Stimulated activated CD4-positive, alpha-beta T cell treated with anti-CD3 and anti-CD28 coated beads, Interleukin-1b, Interleukin-23, amount 100 ng/mL, for 24 hours (primary cell): ENCODE data around the gene CDK16.

Experiments used
- DNase-seq, 4 experiments: peaks; one replicate each; pipeline ENCODE4 v3.0.0-alpha.2; 2020; ENCODE audit warnings: low read depth in 4 of 4, low spot score in 1 of 4

Gene CDK16

DNA sequence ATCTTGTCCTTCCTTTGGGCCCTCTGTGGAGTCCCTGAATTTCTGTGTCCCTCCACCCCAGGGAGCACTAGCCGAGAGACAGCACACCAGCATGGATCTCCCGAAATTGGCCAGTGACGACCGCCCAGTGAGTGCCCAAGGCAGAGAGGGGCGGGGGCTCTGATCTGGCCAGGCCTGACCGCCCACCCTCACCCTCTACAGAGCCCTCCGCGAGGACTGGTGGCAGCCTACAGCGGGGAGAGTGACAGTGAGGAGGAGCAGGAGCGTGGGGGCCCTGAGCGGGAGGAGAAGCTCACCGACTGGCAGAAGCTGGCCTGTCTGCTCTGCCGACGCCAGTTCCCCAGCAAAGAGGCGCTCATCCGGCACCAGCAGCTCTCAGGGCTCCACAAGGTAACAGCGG, 33.2 kb upstream of the CDK16 start:
- DNase-seq = no peak

DNA sequence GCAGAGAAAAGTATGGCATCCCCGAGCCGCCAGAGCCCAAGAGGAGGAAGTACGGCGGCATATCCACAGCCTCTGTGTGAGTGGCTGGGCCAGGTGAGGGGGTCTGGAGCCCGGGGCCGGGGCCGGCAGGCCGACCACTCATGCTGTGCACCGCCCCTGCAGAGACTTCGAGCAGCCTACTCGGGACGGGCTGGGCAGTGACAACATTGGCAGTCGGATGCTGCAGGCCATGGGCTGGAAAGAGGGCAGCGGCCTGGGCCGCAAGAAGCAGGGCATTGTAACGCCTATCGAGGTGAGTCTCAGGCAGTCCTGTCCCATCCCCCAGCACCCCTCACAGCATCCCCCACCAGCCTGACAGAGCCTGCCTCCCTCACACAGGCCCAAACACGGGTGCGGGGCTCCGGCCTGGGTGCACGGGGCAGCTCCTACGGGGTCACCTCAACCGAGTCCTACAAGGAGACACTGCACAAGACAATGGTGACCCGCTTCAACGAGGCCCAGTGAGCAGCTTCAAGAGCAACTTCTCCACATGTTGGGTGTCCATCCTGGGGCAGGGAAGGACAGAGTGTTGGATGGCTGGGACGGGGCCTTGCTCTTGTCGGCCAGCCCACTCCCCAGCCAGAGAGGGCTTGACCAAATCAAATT, 32.3 kb upstream of the CDK16 start:
- DNase-seq = no peak

DNA sequence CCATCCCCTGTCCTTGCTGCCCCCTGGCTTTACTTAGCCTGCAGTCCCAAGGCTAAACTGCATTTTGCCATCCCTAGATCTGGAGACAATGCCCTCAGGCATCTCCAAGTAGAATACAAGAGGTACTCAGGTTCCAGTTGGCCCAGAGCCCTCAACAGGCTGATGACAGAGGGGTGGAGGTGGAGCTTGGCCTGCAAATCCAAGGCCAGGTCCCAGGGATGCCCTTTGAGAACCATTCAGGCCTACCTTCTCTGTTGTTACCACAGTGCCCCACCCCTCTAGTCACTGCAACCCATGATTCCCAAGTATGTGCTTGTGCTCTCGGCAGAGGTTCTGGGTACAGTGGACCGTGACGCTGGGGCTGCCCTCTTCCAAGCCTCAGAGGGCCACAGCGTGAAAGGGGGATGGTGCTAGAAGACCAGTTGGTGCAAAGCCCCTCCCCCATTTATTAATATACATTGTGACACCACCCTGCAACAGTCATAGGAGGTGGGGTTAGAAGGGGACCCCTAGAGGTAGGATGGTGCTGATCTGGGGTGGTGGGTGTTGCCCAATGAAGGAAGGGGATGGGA, 31.3 kb upstream of the CDK16 start:
- DNase-seq = no peak

DNA sequence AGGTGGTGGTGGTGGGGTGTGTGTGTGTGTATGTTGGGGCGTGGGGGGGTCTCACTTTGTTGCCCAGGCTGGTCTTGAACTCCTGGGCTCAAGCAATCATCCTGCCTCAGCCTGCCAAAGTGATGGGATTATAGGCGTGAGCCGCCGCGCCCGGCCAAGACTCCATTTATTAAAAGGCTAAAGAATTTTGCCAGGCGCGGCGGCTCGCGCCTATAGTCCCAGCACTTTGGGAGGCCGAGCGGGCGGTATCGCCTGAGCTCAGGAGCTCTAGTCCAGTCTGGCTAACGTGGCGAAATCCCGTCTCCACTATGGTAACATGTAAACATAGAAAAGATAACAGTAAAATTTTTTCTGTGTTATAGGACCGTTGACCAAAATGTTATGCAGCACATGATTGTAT, 28.6 kb upstream of the CDK16 start:
- no peak for DNase-seq

DNA sequence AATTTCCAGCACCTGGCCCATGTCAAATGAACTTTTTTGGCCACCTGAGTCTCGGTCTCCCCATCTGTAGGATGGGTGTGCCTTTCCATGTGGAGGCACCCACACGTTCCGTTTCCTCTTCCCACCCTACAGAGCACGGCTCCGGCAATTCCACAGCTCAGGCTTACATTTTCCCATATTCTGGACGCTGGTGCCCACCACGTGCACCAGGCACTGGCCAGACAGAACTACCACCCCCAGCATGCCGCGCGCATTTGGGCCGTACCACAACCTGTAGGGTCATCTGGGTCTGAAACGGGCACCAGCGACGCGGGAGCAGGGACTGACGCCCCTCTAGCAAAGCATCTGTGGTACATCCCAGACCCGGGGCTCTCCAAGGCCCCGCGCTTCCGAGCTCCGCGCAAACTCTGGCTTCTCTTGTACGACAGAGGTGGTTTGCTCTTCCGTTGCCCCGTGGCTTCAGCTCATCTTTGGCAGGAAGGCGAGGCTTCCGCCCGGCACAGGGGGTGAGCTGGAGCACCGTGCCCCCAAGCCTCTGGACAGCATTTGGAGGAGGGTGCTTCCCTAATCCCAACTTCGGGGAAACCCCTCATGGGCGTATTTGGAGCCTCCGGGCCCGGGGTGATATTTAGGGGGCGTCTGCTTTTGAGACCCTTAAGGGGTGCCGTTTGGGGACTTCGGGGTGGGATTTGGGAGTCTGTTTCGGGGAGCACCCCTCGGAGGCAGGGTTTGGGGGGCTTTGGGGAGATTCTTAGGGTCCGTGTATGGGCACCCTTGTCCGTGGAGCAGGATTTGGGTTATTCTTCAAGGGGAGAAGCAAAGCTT, 27.8 kb upstream of the CDK16 start:
- DNase-seq = peak; percentile 50 to 73 (median 59)

DNA sequence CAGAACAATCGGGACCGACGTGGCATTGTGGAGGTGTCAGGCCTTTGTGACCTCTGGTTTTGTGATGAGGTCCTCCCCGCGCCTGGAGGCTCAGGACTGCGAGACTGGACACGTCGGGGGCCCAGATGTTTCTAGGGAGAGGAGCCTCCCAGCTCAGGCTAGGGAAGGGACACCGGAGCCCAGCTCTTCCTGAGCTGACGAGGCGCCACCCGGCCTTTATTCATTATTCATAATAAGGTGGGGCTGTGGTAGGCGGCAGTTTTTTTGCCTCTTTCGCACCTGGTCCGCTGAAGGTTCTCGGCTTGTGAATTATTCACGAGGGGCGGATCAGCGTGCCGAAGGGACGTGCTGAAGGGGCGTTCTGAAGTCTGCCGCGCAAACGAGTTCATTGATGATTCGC, 27.1 kb upstream of the CDK16 start:
- peak in 2 of 4 experiments; percentile 29 to 40 for DNase-seq

DNA sequence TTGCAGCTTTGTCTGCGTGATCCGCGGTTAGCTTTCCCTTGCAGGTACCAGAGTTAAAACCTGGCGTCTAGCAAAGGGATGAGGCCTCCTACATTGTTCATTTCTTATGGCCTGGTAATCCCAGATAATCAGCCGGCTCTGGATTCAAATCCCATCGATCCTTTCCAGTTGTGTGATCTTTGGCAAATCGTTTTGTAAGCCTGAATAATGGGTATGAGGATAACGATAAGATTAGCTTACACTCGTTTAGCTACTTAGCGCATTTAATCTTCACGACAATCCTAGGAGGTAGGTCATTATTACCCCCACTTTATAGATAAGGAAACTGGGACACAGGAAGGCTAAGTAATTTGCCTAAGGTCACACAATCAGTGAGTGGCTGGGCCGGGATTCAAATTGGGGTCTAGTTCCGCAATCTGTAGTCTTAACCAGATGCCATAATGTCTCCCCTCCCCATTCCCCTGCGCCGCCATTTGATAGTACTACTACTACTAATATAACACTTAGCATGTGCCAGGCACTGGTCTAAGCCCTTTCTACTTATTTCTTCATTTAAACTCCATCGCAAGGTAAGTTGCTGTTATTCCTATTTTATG, 26.6 kb upstream of the CDK16 start:
- no peak for DNase-seq

DNA sequence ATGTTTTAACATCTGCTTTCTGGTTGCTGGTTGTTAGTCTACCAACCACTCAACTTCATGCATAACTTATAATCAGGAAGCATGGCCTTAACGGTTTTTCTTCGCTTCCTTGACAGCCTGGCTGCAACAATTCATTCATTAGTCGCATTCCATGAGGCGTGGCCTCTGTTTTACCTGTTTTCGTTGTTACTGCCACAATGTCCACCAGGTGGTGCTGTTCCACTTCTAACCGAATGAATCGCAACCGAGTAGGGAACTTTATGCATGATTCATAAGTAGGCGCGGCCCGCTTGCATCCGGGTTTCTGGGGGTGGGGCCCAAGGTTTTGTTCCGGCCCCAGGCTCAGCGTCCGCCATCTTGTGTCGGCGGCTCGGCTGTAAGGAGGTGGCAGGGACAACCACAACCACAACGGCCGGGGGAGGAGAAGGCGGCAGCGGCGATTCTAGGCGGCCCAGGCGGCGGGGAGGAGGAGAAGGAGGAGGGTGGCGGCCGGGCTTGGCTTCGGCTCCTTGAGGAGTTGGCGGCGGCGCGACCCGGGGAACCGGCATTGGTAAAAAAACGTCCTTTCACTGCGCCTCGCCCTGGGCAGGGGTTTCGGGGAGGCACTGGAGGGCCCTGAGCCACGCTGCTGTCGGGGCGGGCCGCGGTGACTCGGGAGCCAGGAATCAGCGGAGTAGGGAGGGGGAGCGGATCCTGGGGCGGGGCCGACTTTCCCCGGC, 24.8 kb upstream of the CDK16 start, which contains the start of gene UBA1:
Gene UBA1 (plus strand): TSS at position 355 of the 719 bp plus-strand sequence. CDS start 4,974 bp downstream, outside the sequence.
- peak; percentile 78 to 97 (median 83) for DNase-seq

DNA sequence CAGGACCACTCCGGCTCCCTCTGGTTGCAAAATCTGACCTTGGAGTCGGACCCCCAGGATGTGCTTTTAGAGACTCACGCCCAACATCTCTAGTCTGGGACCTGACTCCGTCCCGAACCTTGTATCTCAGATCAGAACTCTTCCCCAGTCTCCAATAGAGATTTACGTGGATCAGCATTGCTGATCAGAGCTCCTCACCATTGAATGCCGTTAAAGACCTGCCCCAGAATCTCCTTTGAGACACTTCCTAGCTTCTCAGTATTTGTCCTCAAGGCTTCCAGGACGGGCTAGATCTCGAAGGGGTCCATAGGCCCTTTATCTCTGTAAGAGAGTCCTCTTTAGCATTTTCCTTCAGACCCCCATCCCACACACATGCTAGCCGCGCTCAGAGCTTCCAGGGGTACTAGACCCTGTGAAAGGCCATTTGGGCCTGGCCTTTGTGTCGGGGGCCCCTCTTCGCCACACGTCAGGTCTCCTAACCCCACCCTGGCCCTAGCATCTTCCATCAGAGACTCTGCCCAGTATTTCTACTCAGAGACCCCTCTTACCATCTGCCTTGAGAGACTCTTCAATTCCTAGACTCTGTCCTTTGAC, 24.2 kb upstream of the CDK16 start:
- DNase-seq = no peak

DNA sequence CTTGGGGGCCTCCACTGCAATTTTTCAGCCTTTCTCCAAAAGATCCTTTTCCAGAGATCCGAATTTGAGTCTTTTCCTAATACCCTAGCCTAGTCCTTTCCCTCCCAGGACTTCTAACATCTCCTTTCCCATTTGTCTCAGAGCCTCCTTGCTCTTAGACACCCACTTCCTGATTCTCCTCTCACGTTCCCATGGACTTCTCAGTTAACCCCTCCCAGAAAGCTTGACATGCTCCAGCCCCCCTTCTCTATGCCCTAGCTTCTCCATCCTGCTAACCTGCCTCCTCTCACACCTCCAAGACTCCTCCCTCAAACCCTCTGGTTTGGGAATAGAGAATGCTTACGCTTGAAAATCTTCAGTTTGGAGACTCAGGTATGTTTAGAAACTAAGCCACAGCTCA, 22.4 kb upstream of the CDK16 start:
- DNase-seq = no peak

DNA sequence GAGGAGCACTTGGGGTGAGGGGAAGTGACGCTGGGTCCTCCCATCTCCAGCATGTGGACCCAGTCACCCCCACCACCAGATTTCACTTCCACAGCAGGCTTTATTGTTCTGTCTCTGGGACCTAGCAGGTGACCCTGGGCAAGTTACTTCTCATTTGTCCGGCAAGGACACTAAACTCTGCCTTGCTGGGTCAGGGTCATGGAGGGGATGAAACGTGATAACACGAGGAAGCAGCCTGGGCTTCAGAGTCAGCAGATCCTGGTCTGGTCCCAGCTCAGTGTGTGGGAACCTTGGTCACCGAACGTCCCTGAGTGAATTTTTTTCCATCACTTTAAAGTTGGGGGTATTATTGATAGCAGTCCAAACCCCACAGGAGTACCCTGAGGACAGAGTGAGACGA, 21.0 kb upstream of the CDK16 start:
- no peak for DNase-seq

DNA sequence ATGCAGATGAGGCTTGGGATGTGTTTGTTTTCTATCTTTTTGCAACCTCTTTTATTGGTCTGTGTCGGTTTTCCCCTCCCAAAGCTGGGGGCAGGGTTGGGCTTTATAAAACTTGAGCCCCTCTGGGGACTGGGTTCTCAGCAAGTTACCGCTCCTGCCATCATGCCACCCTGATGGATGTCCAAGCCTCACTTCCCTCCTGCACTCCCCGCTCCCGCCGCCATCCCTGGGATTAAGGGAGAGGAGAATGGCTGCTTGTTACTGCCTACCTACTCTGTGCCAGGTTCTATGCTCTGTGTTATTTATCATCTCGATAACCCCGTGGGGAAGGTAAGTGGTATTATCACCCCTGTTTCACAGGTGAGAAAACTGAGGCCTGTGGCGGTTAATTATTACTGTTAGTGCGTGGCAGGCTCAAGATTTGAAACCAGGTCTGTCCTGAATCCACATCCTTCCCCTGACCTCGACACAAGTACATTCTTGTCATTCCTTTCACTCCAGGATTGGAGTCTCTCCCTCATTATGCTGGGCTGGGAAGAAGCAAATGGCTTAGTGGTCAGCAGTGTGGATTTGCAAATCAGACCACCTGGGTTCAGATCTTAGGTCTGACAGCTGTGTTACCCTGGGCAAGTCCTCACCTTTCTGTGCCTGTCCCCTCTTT, 20.3 kb upstream of the CDK16 start:
- no peak for DNase-seq

DNA sequence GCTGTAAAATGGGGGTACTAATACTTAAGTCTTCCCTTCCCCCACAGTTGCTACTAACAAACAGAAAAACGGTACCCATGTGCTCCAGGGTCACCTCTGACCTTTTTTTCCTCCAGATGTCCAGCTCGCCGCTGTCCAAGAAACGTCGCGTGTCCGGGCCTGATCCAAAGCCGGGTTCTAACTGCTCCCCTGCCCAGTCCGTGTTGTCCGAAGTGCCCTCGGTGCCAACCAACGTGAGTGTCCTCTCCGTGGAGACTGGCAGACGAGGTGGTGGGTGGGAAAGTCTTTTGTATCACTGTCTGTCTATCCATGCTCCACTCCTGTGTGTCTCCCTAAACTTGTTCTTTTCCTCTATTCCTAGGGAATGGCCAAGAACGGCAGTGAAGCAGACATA, 19.8 kb upstream of the CDK16 start:
- DNase-seq = no peak

DNA sequence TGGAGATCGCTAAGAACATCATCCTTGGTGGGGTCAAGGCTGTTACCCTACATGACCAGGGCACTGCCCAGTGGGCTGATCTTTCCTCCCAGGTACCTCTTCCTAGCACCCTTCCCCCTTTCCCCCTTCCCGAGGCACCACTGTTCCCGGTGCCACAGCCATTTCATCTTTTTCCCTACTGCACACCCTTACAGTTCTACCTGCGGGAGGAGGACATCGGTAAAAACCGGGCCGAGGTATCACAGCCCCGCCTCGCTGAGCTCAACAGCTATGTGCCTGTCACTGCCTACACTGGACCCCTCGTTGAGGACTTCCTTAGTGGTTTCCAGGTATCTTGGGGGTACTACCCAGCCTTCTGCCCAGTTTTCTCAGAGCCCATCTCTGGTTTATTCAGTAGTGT, 19.2 kb upstream of the CDK16 start:
- no peak for DNase-seq

DNA sequence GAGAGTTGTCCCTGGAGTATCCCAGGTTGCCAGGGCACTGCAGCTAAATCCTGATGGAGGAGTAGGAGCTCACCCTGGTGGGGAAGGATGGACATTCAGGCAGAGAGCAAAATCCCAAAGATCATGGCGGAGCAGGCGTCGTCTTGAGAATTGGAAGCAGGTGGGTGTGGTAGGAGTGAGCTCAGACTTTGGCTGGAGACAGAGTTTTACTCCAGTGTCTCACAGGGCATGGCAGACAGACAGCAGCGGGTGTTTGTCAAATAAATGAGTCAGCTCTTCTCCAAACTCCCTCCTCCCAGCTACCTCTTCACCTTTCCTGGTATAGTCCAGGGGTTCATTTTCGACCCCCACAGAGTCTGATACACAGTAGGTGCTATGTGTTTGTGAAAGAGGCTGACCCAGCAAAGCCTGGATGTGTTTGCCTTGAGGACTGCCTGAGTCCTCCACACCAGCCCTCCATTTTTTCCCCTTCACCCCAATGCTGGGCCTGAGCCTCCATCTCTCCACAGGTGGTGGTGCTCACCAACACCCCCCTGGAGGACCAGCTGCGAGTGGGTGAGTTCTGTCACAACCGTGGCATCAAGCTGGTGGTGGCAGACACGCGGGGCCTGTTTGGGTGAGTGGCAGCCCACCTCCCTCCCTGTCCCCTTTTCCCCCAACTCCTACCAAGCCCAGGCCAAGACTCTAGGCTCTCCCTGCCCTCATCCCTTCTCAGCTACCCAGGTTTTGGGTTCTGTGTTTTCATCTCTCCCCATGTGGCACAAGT, 17.9 kb upstream of the CDK16 start:
- DNase-seq = no peak

DNA sequence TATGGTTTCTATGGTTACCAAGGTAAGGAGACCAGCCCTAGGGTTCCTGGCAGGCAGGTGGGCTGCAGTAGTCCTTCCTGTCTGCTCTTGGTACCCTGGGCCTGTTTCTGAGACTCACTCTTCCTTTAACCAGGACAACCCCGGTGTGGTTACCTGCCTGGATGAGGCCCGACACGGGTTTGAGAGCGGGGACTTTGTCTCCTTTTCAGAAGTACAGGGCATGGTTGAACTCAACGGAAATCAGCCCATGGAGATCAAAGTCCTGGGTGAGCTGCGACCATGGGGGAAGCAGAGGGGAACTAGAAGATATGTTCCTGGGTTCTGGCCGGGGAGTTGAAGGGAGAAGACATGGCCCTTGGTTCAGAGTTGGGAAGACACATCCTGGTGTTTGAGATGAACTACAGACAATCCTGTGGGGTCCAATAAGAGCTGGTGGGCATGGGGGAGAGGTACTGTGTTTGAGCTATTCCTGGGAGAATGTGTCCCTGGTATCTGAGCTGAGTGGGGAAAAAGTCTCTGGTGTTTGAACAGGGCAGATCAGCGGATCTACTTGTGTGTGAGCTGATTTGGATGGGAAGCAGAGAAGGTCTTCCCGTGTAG, 17.0 kb upstream of the CDK16 start:
- DNase-seq = no peak

DNA sequence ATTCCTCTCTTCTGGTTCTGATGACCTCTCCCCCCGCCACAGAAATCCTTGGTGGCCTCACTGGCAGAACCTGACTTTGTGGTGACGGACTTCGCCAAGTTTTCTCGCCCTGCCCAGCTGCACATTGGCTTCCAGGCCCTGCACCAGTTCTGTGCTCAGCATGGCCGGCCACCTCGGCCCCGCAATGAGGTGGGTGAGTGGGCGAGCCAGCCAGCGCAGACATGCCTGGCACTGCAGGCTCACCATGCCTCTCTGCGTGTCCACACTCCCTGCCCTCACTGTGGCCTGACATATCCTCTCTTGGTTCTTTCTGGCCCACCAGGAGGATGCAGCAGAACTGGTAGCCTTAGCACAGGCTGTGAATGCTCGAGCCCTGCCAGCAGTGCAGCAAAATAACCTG, 16.2 kb upstream of the CDK16 start:
- no peak for DNase-seq

DNA sequence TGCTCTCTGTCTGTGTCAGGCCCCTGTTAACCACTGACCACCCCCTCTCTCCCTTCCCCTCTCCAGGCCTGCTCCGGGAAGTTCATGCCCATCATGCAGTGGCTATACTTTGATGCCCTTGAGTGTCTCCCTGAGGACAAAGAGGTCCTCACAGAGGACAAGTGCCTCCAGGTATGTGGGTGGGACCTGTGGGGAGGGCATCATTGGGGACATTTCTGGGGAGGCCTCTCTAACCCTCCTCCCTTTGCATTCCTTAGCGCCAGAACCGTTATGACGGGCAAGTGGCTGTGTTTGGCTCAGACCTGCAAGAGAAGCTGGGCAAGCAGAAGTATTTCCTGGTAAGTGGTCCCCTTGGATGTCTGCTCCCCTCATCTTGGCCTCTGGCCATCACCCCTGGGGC, 15.6 kb upstream of the CDK16 start:
- no peak for DNase-seq

DNA sequence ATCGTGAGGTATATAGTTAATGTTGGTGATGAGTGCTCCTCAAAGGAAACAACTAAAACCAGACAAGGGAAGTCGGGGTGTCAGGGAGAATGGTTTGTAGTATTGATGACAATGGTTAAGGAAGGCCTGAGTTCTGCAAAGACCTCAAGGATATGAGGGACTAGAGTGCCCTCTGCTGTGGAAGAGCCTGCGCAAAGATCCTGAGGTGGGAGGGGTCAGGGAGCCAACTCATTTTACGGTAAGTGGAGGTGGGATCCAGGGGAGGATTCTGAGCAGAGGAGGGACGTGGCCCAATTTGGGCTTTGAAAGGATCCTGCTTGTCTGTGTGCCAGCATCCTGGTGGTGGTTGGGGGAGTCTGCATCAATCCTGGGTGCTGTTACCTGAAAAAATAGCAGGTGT, 13.5 kb upstream of the CDK16 start:
- no peak for DNase-seq
